Osteocyte (in vitro differentiated cells): Measurements from ENCODE around the gene THAP2. TPM values are rescaled to one million over a fixed set of nuclear protein-coding genes. Genes with fewer than 3 reads are reported as not detected.
"Not testable (repeated sequence)": the region's sequence is repeated elsewhere in the genome, so short reads cannot be mapped to it uniquely, and the experiment has no call there.

Source experiments
- DNase-seq: peaks from one replicate; pipeline ENCODE4 v3.0.0; 2021; ENCODE audit warnings: mixed read lengths; ENCODE audit not compliant: unreplicated experiment; ENCODE audit errors: extremely low spot score
- H3K27ac Mint-ChIP-seq: one replicate; pipeline ENCODE4 v1.8.0; 2021; ENCODE audit warnings: mild to moderate bottlenecking, mixed read lengths; ENCODE audit not compliant: unreplicated experiment
- H3K27me3 Mint-ChIP-seq: one replicate; pipeline ENCODE4 v1.8.0; 2021; ENCODE audit warnings: mixed read lengths; ENCODE audit not compliant: unreplicated experiment
- H3K36me3 Mint-ChIP-seq: one replicate; pipeline ENCODE4 v1.8.0; 2021; ENCODE audit warnings: mixed read lengths; ENCODE audit not compliant: unreplicated experiment
- H3K4me1 Mint-ChIP-seq: one replicate; pipeline ENCODE4 v1.8.0; 2021; ENCODE audit warnings: mixed read lengths; ENCODE audit not compliant: unreplicated experiment
- H3K4me3 Mint-ChIP-seq: one replicate; pipeline ENCODE4 v1.8.0; 2021; ENCODE audit warnings: mild to moderate bottlenecking, moderate library complexity, mixed read lengths; ENCODE audit not compliant: unreplicated experiment
- H3K9me3 Mint-ChIP-seq: one replicate; pipeline ENCODE4 v1.8.0; 2021; ENCODE audit warnings: mixed read lengths; ENCODE audit not compliant: unreplicated experiment
- CTCF ChIP-seq: fragments of 200-600 bp; sonication (generic); IDR thresholded peaks from 2 replicates; pipeline ENCODE4 v1.5.0; 2021; ENCODE audit warnings: antibody characterized with exemption, mild to moderate bottlenecking, moderate library complexity
- total RNA-seq: library from RNA; stranded (reverse); gene quantifications from 2 replicates; pipeline ENCODE4 v1.2.1, GENCODE V29; 2021

THAP2 gene
- total RNA-seq, 1 donor from 2014 or later: 5.0 TPM

- no peak overlapping the region for H3K4me3 Mint-ChIP-seq
- H3K4me1 Mint-ChIP-seq: no peaks in the 10 kb centered on the region
- DNase-seq: no peak
- TF ChIP-seq CTCF: no peak
- no peaks in the 10 kb centered on the region for H3K9me3 Mint-ChIP-seq
- peaks cover 29% of the 10 kb centered on the region for H3K36me3 Mint-ChIP-seq
- H3K27me3 Mint-ChIP-seq: no peaks in the 10 kb centered on the region
- no peak overlapping the region for H3K27ac Mint-ChIP-seq
Measured at GRCh38 chr12:71695782-71696181, 31.7 kb downstream of the THAP2 start.

GRCh38 chr12:71702181-71702580 lies 38.1 kb downstream of the THAP2 start:
- H3K9me3 Mint-ChIP-seq, H3K27ac Mint-ChIP-seq, H3K4me1 Mint-ChIP-seq, DNase-seq, H3K27me3 Mint-ChIP-seq, H3K4me3 Mint-ChIP-seq: not testable (repeated sequence)
- H3K36me3 Mint-ChIP-seq: peaks cover 33% of the 10 kb centered on the region

GRCh38 chr12:71702590-71702989 lies 38.5 kb downstream of the THAP2 start:
- TF ChIP-seq CTCF: no peak

GRCh38 chr12:71703206-71703605 lies 39.1 kb downstream of the THAP2 start:
- Mint-ChIP-seq H3K9me3 (no peaks in the 10 kb centered on the region), H3K27me3 (no peaks in the 10 kb centered on the region), H3K36me3 (peaks cover 23% of the 10 kb centered on the region), H3K27ac (no peak overlapping the region), H3K4me3 (no peak overlapping the region), H3K4me1 (no peaks in the 10 kb centered on the region)
- TF ChIP-seq CTCF: no peak
- DNase-seq: no peak

More at GRCh38 chr12:71702590-71702989, 38.5 kb downstream of the THAP2 start:
- DNase-seq: no peak
- peaks cover 29% of the 10 kb centered on the region for H3K36me3 Mint-ChIP-seq
- H3K4me3 Mint-ChIP-seq: no peak overlapping the region
- no peaks in the 10 kb centered on the region for H3K4me1 Mint-ChIP-seq
- H3K27ac Mint-ChIP-seq: no peak overlapping the region
- no peaks in the 10 kb centered on the region for H3K9me3 Mint-ChIP-seq
- no peaks in the 10 kb centered on the region for H3K27me3 Mint-ChIP-seq

- Mint-ChIP-seq H3K27me3 (no peaks in the 10 kb centered on the region), H3K9me3 (no peaks in the 10 kb centered on the region), H3K27ac (no peak overlapping the region), H3K36me3 (peaks cover 13% of the 10 kb centered on the region), H3K4me3 (no peak overlapping the region), H3K4me1 (peaks cover 2% of the 10 kb centered on the region)
- no peak for TF ChIP-seq CTCF
- no peak for DNase-seq
Measured at GRCh38 chr12:71704920-71705319, 40.8 kb downstream of the THAP2 start.

GRCh38 chr12:71708658-71709057 lies 44.6 kb downstream of the THAP2 start:
- no peak for TF ChIP-seq CTCF
- Mint-ChIP-seq H3K4me3 (no peak overlapping the region), H3K9me3 (peaks cover 18% of the 10 kb centered on the region), H3K27me3 (no peaks in the 10 kb centered on the region), H3K4me1 (peaks cover 9% of the 10 kb centered on the region), H3K27ac (no peak overlapping the region), H3K36me3 (peaks cover 8% of the 10 kb centered on the region)
- no peak for DNase-seq
